HG02840 (cell line): ENCODE measurements around the gene PATJ.
"Not testable (repeated sequence)": the region's sequence is repeated elsewhere in the genome, so short reads cannot be mapped to it uniquely, and the experiment has no call there.

Source experiments
- ATAC-seq: cut with Tn5 transposase; IDR thresholded peaks from one replicate; pipeline ENCODE4 v1.9.1; 2021; ENCODE audit warnings: mild to moderate bottlenecking, moderate library complexity, moderate number of reproducible peaks; ENCODE audit not compliant: unreplicated experiment, low FRiP score

The PATJ gene

GRCh38 chr1:61935516-61935915, 193.2 kb downstream of the PATJ start:
- no peak for ATAC-seq

- ATAC-seq, result no peak
These were observed 194.6 kb downstream of the PATJ start for GRCh38 chr1:61936839-61937238.

GRCh38 chr1:61941794-61942193, 199.5 kb downstream of the PATJ start:
- no peak for ATAC-seq

GRCh38 chr1:61942856-61943255, 200.6 kb downstream of the PATJ start:
- ATAC-seq, result no peak

GRCh38 chr1:61948685-61949084, 206.4 kb downstream of the PATJ start:
- ATAC-seq, result not testable (repeated sequence)

- ATAC-seq, result no peak
These were observed 208.1 kb downstream of the PATJ start for GRCh38 chr1:61950418-61950817.

GRCh38 chr1:61951731-61952580, 209.7 kb downstream of the PATJ start:
- ATAC-seq, result no peak

GRCh38 chr1:61952675-61953074, 210.4 kb downstream of the PATJ start:
- ATAC-seq, result no peak

- ATAC-seq, result no peak
These were observed 211.0 kb downstream of the PATJ start for GRCh38 chr1:61953076-61953789.

GRCh38 chr1:61953790-61954150, 211.5 kb downstream of the PATJ start:
- ATAC-seq, result no peak

- no peak for ATAC-seq
These were observed 213.0 kb downstream of the PATJ start for GRCh38 chr1:61955261-61955660.

- ATAC-seq, result no peak
These were observed 213.9 kb downstream of the PATJ start for GRCh38 chr1:61956016-61956645.

- no peak for ATAC-seq
These were observed 214.5 kb downstream of the PATJ start for GRCh38 chr1:61956784-61957183.

- ATAC-seq, result no peak
These were observed 218.7 kb downstream of the PATJ start for GRCh38 chr1:61961009-61961408.

GRCh38 chr1:61962631-61963030, 220.4 kb downstream of the PATJ start:
- no peak for ATAC-seq

- not testable (repeated sequence) for ATAC-seq
These were observed 224.4 kb downstream of the PATJ start for GRCh38 chr1:61966450-61967225.

- ATAC-seq, result no peak
These were observed 225.5 kb downstream of the PATJ start for GRCh38 chr1:61967750-61968149.

GRCh38 chr1:61968869-61969268, 226.6 kb downstream of the PATJ start:
- no peak for ATAC-seq

- no peak for ATAC-seq
These were observed 231.0 kb downstream of the PATJ start for GRCh38 chr1:61973100-61973837.

GRCh38 chr1:61975638-61976037, 233.4 kb downstream of the PATJ start:
- no peak for ATAC-seq
